Hematopoietic multipotent progenitor cell (in vitro differentiated cells): Measurements from ENCODE around the gene GRIK4. TPM values are rescaled to one million over a fixed set of nuclear protein-coding genes. Genes with fewer than 3 reads are reported as not detected.

Experiments used
- DNase-seq, 3 donors: peaks; one replicate each; pipeline ENCODE4 v3.0.0-alpha.2; 2011 to 2015; ENCODE audit warnings: low read depth in 2 of 3, low spot score in 2 of 3
- total RNA-seq: library from RNA; depleted of rRNA; stranded (reverse); fragments of >200 nt; gene quantifications from one replicate; pipeline ENCODE4 v1.2.3, GENCODE V29; 2012

The GRIK4 gene
- total RNA-seq, 1 donor: not detected

DNA sequence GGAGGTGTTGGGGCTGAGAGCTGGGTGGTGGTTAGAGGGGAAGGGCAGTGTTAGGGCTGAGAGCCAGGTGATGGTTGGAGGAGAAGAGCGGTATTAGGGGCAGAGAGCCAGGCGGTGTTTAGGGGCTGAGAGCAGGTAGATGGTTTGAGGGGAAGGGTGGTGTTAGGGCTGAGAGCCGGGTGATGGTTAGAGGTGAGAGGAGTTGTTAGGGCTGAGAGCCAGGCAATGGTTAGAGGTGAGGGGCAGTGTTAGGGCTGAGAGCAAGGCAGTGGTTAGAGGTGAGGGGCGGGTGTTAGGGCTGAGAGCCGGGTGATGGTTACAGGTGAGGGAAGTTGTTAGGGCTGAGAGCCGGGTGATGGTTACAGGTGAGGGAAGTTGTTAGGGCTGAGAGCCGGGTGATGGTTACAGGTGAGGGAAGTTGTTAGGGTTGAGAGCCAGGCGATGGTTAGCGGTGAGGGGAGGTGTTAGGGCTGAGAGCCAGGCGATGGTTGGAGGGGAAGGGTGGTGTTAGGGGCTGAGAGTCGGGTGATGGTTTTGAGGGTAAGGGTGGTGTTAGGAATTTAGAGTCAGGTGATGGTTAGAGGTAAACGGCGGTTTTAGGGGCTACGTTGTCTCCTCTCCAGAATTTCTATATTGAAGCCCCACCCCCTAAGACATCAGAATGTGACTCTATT is 282.4 kb downstream of the GRIK4 start:
- no peak for DNase-seq

DNA sequence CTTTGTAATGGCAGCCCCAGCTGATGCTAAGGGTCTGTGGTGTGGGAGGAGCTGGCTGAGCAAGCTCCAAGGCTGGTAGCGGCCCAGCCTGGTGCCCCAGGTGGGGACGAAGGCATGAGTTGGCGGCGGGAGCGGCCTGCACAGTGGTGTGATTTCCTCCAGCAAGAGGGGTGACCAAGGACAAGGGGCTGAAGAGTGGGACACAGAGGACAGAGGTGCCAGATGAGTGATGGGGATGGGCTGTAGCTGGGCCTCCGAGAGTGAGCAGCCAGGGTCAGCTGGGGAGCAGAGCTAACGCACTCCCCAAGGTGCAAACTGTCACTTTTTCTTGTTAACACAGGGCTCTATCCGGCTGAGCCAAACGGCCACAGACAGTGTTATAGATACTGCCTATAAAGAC is 283.2 kb downstream of the GRIK4 start:
- no peak for DNase-seq

DNA sequence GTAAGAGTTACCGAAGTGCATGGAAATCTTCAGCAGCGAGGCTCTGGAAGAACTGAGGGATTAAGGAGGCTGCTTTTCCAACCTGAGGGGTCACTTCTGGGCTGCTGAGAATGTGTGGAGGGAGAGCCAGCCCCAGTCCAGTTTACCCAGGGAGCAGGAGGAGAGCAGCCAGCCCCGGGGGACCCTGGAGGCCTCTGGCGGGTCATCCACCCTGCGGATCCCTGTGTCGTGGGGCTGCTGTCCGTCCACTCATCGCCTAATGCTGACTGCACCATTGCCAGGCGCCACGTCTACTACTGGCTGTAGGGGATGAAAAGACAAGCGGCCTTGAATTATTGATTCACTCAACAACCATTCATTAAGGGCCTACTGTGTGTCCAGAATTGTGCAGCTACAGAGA is 283.6 kb downstream of the GRIK4 start:
- no peak for DNase-seq

DNA sequence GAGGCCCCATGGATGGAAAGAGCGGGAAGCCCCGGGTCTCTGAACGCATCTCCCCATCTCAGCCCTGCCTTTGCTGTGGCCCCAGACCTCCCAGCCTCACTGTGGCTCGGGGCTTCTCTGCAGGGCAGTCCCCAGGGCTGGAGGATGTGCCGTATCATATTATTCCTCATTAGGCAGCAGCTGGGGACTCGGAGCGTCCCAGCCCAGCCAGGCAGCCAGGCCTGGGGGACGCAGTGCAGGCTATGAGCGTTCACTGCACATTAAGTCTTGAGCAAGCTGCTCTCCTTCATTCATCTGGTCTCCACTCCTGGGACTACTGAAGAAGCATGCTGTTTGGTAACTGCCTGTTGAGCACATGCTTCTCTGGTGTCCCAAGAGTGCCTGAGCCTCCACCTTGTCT is 285.6 kb downstream of the GRIK4 start:
- no peak for DNase-seq

DNA sequence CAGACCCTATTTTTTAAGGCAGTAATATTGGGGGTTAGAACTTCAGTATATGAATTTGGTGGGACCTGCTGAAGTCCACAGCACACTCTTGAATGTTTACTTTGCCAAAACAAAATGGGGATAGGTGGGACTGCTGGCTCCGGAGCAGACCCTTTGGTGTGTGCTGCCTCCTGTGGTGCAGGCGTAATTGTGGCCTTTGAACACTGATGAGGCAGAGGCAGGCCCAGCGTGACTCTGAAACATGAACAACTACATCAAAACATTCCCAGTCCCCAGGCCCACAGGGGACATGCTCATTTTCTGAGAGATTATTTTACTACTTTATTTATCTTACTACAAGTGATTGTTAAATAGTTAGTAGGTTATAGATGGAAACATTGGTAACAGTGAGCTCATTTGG is 287.3 kb downstream of the GRIK4 start:
- DNase-seq: no peak

DNA sequence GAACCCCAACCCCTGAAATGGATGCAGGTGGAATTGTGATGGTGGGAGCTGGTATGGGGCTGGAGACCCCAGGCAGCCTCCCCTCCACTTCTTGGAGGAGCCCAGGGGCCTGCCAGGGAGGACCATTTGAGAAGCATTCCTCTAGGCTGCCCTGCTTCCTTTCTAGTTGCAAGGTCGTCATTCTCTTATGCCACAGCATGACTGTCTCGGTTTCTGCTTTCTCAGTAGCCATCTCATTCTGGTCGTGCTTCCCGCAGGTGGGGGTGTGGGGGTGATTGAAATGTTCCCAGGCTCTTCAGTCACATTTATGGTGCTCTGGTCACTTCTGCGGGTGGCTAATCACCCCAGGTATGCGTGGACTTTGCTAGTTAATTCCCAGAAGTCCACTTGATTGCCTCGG is 288.7 kb downstream of the GRIK4 start:
- DNase-seq: no peak

DNA sequence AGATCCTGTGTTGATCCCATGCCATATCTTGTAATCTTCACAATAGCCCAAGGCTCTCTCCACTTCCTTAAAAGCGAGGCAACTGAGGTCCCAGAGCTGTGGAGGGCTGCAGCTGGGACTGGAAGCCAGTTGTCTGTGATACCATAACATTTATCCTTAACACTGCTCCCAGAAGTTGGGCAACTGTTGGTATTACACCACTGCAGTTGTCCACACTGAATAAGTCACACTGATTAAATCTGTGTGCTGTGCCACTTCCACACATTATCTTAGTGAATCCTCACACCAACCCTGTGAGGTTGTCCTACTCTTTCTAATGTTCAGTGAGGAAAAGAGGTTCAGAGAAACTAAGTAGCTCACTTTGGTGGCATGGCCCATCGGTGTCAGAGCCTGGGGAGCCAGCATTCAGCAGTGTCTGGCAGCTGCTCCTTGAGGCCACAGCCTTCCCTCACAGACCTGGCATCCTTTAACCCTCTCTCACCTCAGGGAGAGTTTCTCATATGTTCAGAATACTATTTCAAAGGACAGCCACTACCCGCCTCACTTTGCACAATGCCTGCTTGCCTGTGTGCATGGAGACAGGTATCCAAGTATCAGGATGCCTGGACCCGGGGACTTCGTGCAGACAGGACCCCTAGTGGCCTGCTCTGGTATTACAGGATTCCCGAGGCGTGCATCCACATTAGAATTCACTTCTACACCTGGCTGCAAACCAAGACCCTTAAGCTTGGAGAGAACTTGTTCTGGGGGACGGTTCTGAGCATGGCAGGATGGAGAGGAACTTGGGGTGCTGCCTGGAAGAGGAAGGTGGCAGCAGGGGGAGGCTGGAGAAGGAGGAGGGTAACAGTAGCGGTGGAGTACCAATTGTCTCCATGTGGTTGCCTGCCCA is 290.5 kb downstream of the GRIK4 start:
- peak; percentile 4 to 46 (median 29) for DNase-seq

DNA sequence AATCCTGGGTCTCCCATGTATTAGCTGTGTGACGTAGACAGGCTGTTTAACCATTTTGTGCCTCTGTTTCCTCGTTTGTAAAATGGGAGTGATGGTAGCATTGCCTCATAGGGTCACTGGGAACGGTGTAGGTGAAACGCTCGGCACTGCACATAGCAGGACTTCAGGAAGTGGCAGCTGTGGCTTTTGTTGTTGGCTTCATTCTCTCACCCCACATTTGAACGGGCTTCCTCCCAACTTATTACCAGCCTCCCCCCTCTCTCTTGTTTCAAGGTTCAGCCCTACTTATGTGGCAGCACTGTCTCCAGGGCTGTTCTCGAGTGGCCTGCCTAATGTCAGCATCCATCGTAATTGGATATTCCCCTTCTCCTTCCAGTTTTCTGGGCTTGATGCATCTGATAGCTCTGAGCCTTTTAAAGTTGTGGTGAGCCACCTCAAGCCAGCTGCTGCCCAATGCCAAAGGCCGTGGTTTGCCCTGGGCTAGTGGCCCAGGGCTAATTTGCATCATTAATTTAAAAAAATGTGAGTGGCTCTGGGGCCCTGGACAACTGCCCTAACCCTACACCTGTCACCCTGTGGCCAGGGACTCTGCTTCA is 294.5 kb downstream of the GRIK4 start:
- peak in 1 of 3 donors; percentile 11 for DNase-seq

DNA sequence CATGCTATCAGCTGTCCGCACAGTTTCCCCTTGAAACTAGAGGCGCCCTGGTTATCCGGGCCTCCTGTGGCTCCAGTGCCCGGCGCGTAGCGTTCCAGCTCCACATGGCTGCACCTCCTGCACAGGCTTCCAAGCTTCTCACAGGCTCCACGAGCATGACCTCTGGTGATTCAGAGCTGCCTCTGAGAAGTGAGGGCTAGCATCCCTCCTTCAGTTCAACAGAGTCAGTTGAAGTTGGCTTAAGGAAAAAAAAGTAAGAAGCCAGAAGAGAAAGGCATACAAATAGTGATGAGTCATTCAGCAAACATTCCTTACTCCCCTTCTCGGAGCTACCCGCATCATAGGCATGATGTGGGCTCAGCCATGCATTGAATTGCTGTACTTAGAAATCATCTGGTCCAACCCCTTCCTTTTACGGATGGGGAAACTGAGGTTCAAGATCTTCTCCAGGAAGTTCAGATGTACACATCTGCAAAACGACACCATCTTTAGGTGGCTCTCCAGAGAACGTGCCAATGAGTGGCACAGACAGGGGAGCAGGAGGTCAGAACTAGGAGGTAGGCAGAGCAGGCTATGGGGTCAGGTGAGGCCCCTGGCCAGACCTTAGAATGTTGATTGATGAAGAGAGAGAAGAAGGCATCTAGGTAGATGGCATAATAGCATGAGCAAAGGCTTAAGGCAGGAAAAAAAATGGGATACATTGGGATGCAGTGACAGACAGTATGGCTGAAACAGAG is 296.0 kb downstream of the GRIK4 start:
- DNase-seq: no peak

DNA sequence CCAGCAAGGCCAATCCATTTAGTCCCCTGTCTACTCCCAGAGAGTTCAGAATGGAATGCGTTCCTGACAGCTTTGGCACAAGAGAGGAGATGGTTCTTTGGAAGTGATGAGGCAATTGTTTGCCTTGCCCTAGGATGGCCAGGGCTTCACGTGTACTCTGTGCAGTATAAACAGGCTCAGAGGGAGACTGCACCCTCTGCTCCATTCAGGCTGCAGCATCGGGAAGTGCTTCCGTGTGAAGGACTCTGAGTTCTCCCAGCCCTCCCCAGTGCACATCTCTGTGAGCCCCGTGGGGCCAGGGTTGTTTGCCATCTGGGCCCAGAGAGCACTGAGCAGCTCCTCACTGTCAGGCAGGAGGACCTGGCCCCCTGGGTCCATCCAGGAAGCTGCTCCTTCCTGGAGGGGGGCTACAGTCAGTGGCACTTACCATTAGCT is 297.1 kb downstream of the GRIK4 start:
- no peak for DNase-seq

DNA sequence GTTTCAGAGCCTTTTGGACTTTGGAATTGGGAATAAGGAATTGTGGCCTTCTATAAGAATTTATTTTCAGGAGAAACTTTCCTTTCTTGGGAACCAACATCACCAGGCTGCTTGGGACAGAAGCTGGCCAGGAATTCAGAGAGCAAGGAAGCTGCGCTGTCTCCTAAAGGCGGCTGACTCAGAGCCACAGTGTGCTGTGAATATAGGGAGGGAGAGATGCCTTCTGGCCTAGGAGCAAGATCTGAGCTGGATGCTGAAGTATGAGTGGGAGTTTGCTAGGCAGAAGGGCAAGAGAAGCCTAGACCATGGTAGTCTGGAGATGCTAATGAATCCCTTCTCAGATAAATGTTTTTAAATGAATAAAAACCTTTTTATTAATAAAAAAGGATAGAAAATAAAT is 298.7 kb downstream of the GRIK4 start:
- no peak for DNase-seq

DNA sequence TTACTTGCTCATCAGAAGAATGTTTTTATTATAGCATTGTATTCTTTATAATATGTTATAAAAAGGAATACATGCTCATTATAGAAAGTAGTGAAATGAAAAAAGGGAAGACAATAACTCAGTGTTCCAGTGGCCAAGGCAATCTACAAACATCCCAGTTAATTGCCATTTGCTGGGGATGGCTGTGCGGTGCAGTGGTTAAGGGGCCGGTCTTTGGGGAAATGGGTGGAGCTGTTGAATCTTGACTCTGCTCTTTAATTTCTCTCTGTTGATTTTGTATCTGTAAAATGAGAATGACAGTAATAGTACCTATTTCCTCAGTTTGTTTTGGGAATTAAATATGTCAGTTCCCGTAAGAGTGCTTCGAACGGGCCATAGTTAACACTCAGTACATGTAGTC is 299.7 kb downstream of the GRIK4 start:
- no peak for DNase-seq

DNA sequence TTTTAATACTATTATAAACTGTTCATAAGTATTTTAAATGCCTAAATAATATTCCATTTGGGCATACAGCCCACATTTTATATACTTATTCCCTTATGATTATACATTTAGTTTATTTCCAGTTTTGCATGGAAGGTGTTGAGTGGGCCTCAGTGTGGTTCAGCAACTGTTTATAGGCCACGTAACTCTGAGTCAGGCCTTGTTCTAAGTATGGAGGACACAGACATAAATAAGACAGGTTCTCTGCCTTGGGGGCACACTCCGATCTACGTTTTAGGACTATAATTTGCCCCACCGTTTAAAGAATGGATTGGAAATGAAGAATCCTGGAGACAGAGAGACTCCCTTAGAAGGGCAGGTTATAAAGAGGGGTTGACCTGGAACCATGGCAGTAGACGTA is 300.2 kb downstream of the GRIK4 start:
- no peak for DNase-seq

DNA sequence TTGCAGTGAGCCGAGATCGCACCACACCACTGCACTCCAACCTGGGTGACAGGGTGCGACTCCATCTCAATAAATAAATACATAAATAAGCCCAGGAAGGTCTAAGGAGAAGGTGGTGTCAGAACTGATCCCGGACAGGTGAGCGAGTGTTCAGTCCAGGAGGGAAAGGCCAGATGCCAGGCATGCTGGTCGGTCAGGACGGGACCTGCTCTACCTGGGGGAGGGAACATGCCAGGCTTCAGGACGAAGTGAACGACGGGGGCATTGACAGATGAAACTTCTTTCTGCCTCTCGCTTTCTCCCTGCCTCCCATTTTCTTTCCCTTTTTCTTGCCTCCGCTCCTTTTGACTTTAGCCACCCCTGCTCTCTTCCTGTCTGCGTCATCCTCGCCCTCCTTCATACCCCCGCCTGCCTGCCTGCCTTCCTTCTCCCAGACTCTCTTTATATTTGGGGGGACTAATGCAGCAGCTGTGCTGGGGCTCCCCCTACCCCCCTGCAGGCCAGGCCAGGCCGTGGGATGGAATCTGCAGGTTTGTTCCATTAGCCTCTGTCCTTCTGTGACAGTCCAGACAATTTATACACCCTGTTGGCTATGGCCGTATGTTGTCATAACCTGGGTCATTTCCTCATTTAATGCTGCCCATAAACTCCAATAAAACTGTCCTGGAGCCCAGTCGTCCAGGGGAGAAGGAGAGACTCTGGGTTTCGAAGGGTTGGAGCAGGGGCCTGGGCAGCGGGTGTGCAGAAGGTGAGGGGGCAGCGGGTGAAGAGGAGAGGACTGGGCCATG is 303.2 kb downstream of the GRIK4 start:
- DNase-seq: no peak

DNA sequence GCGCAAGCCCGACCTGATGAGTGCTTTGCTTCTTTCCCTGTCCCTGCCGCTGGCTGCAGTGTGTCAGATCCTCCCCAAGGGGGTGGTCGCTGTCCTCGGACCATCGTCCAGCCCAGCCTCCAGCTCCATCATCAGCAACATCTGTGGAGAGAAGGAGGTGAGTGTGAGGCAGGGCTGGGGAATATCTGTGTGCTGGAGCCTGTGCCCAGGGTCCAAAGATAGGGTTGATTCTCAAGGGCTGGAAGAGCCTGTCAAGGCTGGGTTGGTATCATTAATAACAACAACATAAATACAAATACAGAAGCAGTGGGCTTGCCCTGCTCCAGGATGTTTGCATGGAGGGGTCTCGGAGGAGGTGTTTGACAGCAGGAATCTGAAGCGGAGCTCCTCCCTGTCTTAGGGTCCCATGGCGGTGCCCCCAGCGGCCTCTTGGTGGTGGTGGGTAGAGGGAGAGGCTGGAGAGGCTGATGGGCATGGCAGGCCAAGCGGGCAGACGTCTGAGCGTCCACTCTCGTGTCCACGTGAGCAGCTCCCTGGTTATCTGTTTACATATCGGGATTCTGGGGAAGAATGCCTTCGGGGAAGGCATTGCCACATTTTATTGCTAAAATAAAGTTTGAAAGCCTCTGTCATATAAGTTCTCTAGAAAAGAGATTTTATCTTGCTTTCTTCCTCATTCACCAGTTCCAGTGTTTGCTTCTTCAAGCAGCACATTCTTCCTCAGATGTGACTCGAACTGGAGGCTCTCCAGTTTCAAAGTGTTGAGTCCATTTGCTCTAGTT is 304.0 kb downstream of the GRIK4 start:
- no peak for DNase-seq

DNA sequence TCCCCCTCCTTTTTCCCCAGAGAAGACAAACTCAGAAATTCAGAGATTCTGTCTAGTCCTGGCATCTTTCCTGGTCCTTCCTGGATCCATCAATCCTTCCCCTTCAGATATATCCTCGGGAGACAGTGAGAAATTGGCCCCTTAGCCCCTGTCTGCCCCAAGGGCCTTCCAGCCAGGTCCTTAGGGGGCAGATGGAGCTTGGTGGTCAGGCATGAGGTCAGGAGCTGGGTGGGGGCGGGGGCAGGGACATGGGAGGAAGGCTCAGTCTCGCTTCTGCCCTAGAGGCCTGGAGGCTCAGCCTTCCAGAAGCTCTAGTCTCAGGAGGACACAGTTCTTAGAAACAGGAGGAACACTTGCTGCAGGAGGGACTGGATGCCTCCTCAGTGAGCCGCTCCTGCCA is 304.6 kb downstream of the GRIK4 start:
- no peak for DNase-seq

DNA sequence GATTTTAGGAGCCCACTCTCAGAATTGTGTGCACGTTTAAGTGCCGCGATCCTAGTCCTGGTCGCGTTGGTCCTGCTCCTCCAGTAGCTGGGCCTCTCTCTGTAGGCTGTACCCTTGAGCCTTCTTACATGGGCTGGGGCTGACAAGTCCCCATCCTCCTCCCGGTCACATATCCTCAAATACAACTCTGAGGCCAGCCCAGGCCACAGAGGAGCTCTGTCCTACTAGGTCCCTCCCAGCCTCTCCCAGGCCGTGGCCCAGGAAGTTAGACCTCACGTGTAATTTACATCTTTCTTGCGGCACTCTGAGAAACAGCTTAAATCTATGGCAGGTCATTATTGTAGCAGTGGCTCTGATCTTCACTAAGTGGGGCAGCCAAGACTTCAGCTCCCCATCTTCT is 305.2 kb downstream of the GRIK4 start:
- DNase-seq: no peak

DNA sequence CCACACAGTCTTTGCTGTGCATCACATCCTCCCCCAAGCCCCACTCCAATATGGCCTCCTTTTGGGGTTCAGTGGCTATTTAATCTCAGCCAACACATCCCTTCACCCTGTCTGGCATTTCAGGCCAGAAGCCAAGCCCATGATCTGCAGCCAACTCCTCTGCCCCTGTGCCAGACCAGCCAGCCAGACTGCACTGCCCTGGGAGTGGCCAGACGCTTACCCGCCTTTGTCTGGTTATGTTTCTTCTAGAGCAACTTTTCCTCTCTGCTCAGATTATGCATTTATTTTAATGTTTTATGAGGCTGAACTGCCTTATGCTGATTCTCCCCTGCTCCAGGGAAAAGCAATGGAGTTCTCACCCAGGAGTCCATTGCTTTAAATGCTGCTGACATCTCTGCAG is 305.6 kb downstream of the GRIK4 start:
- DNase-seq: no peak

DNA sequence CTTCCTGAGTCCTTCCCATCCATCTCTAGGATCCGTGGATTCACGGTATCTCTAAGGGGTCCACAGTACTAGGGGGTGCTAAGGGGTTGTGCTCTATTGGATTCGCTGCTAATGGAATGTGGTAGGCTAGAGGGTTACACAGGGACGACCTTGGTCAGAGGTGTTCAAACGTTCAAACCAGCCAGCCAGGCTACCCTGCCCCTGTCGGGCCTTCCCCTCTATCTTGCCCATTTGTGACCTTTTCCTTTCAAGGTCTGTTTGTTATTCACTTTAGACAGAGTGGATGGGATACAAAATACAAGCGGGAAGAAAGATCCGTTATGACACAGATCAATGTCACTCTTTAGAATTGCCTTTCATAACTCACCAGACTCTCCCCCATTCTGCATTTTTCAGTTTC is 306.5 kb downstream of the GRIK4 start:
- no peak for DNase-seq

DNA sequence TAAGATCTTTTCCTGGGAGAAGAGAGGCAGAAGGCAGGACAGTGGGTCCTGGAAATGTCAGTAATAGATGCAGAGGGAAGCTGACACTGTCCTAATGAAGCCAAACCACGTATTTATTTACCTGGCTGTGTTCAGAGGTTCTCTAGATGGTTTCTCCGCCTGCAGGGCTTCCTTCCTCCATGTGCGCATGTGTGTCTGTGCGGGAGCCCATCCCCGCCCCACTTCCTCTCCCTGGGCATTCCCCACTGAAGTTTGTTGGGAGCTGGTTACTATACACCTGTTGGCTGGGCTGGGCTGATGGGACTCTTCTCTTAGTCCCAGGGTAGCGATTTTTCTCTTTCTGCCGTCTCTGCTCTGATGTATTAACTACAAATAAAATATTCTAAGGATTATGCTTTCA is 307.5 kb downstream of the GRIK4 start:
- DNase-seq: no peak
